ENCODE data around the gene TCF4.

- TF ChIP-seq, protein P1, sequence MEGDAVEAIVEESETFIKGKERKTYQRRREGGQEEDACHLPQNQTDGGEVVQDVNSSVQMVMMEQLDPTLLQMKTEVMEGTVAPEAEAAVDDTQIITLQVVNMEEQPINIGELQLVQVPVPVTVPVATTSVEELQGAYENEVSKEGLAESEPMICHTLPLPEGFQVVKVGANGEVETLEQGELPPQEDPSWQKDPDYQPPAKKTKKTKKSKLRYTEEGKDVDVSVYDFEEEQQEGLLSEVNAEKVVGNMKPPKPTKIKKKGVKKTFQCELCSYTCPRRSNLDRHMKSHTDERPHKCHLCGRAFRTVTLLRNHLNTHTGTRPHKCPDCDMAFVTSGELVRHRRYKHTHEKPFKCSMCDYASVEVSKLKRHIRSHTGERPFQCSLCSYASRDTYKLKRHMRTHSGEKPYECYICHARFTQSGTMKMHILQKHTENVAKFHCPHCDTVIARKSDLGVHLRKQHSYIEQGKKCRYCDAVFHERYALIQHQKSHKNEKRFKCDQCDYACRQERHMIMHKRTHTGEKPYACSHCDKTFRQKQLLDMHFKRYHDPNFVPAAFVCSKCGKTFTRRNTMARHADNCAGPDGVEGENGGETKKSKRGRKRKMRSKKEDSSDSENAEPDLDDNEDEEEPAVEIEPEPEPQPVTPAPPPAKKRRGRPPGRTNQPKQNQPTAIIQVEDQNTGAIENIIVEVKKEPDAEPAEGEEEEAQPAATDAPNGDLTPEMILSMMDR (optimal IDR thresholded peaks at IDR 0.05 in 1 of 3, IDR thresholded peaks at IDR 0.05 in 1 of 3, conservative IDR thresholded peaks at IDR 0.05 in 1 of 3; ENCODE audit: extremely low read depth in 1 of 3, insufficient read depth in 2 of 3, low read length in 3 of 3), result no peak
- no peak for TF ChIP-seq EZH2 (IDR thresholded peaks at IDR 0.05; ENCODE audit: low read length)
These were observed 46.6 kb upstream of the TCF4 start for GRCh38 chr18:55634545-55634944.

Data from keratinocyte (primary cell).